ENCODE results near the gene JADE2.

DNA sequence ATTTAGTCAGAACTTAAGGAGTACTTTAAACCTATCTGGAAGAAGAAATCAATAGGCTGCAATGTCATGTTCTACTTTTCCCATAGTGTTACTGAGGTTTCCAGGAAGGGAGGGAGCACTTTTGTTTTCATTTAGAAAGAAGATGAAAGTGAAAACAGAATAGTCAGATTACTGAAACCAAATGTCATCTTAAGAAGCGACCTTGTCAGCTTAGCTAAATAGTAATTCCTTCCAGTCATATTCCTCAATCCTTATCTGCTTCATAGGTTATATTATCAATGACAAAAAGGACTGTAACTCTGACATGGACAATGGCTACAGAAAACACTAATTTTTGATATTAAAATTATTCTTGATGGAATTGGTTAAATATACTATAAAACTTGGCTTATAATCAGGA, 79.4 kb downstream of the JADE2 start:
- TF ChIP-seq GATA2 (IDR thresholded peaks at IDR 0.05; ENCODE audit: low read depth, low read length), result no peak
- TF ChIP-seq GATA3 (IDR thresholded peaks at IDR 0.05; ENCODE audit: low read depth, low read length), result no peak
